B cell (primary cell): ENCODE measurements around the gene ARHGDIB. TPM values are rescaled to one million over a fixed set of nuclear protein-coding genes. Genes with fewer than 3 reads are reported as not detected.

Source experiments
- ATAC-seq: fragments of 200-7000 bp; cut with Tn5 transposase; one replicate; pipeline ENCODE4 v1.10.0; 2021; ENCODE audit warnings: low read depth, mild to moderate bottlenecking, moderate number of reproducible peaks, moderate library complexity
- CTCF ChIA-PET: fragments of 350-600 bp; sonication (Branson Sonifier 250); formaldehyde crosslinking; loops from one replicate; lab custom pipeline; 2021; ENCODE audit warnings: antibody characterized with exemption, inconsistent platforms; lab: Charles Lee
- POLR2A ChIA-PET: fragments of 350-600 bp; sonication (Branson Sonifier 250); formaldehyde crosslinking; loops from one replicate; lab custom pipeline; 2021; ENCODE audit warnings: antibody characterized with exemption; lab: Charles Lee
- DNase-seq: peaks from one replicate; pipeline ENCODE4 v3.0.0; 2013
- H2AFZ ChIP-seq: 2 replicates; pipeline ENCODE4 v1.6.1; 2012; ENCODE audit warnings: mild to moderate bottlenecking, low read depth, low read length; ENCODE audit not compliant: insufficient read depth, poor library complexity, severe bottlenecking
- H3K27ac ChIP-seq, 2 donors: 1 replicate in 1 of 2; 2 replicates in 1 of 2; pipeline ENCODE4 v1.5.1; 2012 to 2013; ENCODE audit warnings: low read length in 2 of 2, mild to moderate bottlenecking in 2 of 2, moderate library complexity in 1 of 2
- H3K27me3 ChIP-seq, 4 experiments: fragments of 200-600 bp in 1 of 4; sonication (generic) in 1 of 4; replicated peaks in 1 of 4; 1 replicate in 2 of 4; 2 replicates in 2 of 4; pipeline versions ENCODE4 v1.6.1 to v1.7.0; 2013 to 2016; ENCODE audit warnings: low read length in 3 of 4, mild to moderate bottlenecking in 2 of 4, mixed read lengths in 1 of 4, moderate library complexity in 1 of 4; ENCODE audit not compliant: insufficient read depth in 4 of 4, control insufficient read depth in 3 of 4; ENCODE audit errors: control extremely low read depth in 1 of 4
- H3K36me3 ChIP-seq, 2 experiments: replicated peaks in 1 of 2; 1 replicate in 1 of 2; 2 replicates in 1 of 2; pipeline versions ENCODE4 v1.6.1 to v1.7.1; 2013; ENCODE audit warnings: low read length in 1 of 2; ENCODE audit not compliant: insufficient read depth in 2 of 2, control insufficient read depth in 1 of 2; ENCODE audit errors: control extremely low read depth in 1 of 2, extremely low read depth in 1 of 2
- H3K4me1 ChIP-seq, 2 donors: fragments of 200-600 bp in 1 of 2; sonication (generic) in 1 of 2; 1 replicate in 1 of 2; 2 replicates in 1 of 2; pipeline versions ENCODE4 v1.5.1 to v1.6.1; 2013 to 2017; ENCODE audit warnings: low read length in 2 of 2; ENCODE audit not compliant: control insufficient read depth in 2 of 2, insufficient read depth in 2 of 2
- H3K4me2 ChIP-seq: replicated peaks from 2 replicates; pipeline ENCODE3; 2012; ENCODE audit warnings: mild to moderate bottlenecking, low read depth, low read length; ENCODE audit not compliant: poor library complexity, severe bottlenecking
- H3K4me3 ChIP-seq, 5 experiments: fragments of 200-600 bp in 1 of 5; sonication (generic) in 1 of 5; 1 replicate in 3 of 5; 2 replicates in 2 of 5; pipeline versions ENCODE4 v1.5.1 to v1.7.0; 2011 to 2016; ENCODE audit warnings: low read length in 4 of 5, mild to moderate bottlenecking in 4 of 5, low read depth in 2 of 5, control low read depth in 1 of 5, moderate library complexity in 1 of 5; ENCODE audit not compliant: insufficient read depth in 1 of 5; ENCODE audit errors: control extremely low read depth in 1 of 5, extremely low read depth in 1 of 5
- H3K79me2 ChIP-seq: fragments of 200-600 bp; sonication (generic); one replicate; pipeline ENCODE4 v1.6.0; 2016; ENCODE audit warnings: low read length; ENCODE audit not compliant: control insufficient read depth, insufficient read depth
- H3K9ac ChIP-seq: fragments of 200-600 bp; sonication (generic); 2 replicates; pipeline ENCODE4 v1.6.1; 2017; ENCODE audit warnings: mild to moderate bottlenecking, low read length, moderate library complexity
- H3K9me3 ChIP-seq, 3 donors: one replicate each; pipeline versions ENCODE4 v1.6.1 to v1.7.1; 2013; ENCODE audit warnings: low read length in 2 of 3; ENCODE audit not compliant: control insufficient read depth in 2 of 3, insufficient read depth in 1 of 3; ENCODE audit errors: control extremely low read depth in 1 of 3
- H4K20me1 ChIP-seq: 2 replicates; pipeline ENCODE4 v1.6.0; 2012; ENCODE audit warnings: mild to moderate bottlenecking, low read length; ENCODE audit not compliant: insufficient read depth, control insufficient read depth, poor library complexity, severe bottlenecking
- H3K27ac Mint-ChIP-seq: one replicate; pipeline ENCODE4 v1.8.0; 2021; ENCODE audit warnings: mixed read lengths
- H3K27me3 Mint-ChIP-seq: one replicate; pipeline ENCODE4 v1.8.0; 2021; ENCODE audit warnings: mixed read lengths
- H3K4me1 Mint-ChIP-seq: one replicate; pipeline ENCODE4 v1.8.0; 2021; ENCODE audit warnings: mixed read lengths
- H3K4me3 Mint-ChIP-seq: one replicate; pipeline ENCODE4 v1.8.0; 2021; ENCODE audit warnings: mixed read lengths
- H3K9me3 Mint-ChIP-seq: one replicate; pipeline ENCODE4 v1.8.0; 2022; ENCODE audit warnings: mixed read lengths; ENCODE audit not compliant: insufficient read depth
- CTCF ChIP-seq: fragments of 200-600 bp; IDR thresholded peaks from one replicate; pipeline ENCODE4 v1.8.0; 2022; ENCODE audit warnings: antibody characterized with exemption, mild to moderate bottlenecking
- EZH2 ChIP-seq: IDR thresholded peaks from 2 replicates; pipeline ENCODE4 v1.6.1; 2012; ENCODE audit warnings: borderline replicate concordance, low read depth, mild to moderate bottlenecking, moderate library complexity, low read length; ENCODE audit not compliant: insufficient read depth, poor library complexity, severe bottlenecking
- WGBS: methylation state at CpG from one replicate; pipeline ENCODE4 v1.1.5; 2013; ENCODE audit warnings: missing lambda C conversion rate; ENCODE audit not compliant: insufficient coverage; 5-methylcytosine and 5-hydroxymethylcytosine counted together
- intact Hi-C: fragments of 100-400 bp; cut with micrococcal nuclease; formaldehyde crosslinking; loops from one replicate; pipeline ENCODE4 v1.10.0; 2022
- polyA plus RNA-seq: library from polyadenylated mRNA; depleted of rRNA; stranded (reverse); fragments of >200 nt; gene quantifications from 2 replicates; pipeline ENCODE4 v1.2.3, GENCODE V29; 2012
- total RNA-seq, 2 donors: library from RNA; stranded (reverse); fragments of 120-200 nt in 1 of 2; gene quantifications; 1 replicate in 1 of 2; 2 replicates in 1 of 2; pipeline versions ENCODE4 v1.2.3 to v1.2.4, GENCODE V29; 2013 to 2022

Gene ARHGDIB
- total and polyA plus RNA-seq, 2 donors (not counting 1 experiment from before 2014, with no cell fraction given): 514 to 826 TPM

DNA sequence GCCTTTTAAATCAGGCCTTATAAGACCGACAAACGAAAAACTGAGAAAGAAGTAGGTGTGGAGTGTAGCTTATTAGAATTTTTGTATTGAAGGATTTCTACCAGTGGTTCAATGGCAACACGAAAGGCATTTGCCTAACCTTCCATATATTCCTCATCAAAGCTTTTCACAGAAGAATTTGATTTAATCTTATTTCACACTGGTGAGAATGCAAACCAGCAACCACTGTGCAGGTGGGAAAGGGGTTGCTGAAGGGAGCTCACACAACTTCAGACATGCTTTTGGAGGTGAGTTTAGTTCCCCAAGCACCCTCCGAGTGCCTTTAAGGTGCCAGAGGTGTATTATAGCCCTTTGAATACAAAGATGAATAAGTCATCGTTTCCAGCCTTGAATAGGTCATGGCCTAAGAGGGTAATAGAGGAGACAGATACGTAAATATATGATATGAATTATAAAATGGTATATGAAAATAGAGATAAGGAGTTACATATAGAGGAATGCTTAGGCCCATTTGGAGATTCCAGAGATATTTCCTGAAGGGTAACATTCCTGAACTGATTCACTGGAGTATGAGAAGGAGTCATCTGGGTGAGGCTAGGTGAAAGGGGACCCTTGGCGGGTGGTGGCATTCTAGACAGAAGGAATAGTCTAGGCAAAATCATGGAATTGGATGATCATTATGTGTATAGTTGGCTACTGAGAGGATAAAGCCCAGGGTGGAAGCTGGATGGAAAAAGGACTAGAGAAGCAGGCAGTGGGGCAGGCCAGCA, 29.4 kb downstream of the ARHGDIB start:
- H3K27me3 ChIP-seq: no peaks in the 10 kb centered on the region
- H3K4me3 ChIP-seq: no peak overlapping the region
- H3K36me3 ChIP-seq: peaks cover 19 to 44% of the 10 kb centered on the region in 2 experiments
- Mint-ChIP-seq H3K4me1 (peaks cover 4% of the 10 kb centered on the region), H3K9me3 (no peaks in the 10 kb centered on the region), H3K4me3 (no peak overlapping the region), H3K27ac (no peak overlapping the region), H3K27me3 (no peaks in the 10 kb centered on the region)
- H3K4me2 ChIP-seq: no peak overlapping the region
- no peak for DNase-seq
- TF ChIP-seq CTCF: no peak
- no peak for TF ChIP-seq EZH2
- CTCF ChIA-PET: interaction anchor here (0.9 to 2.0 kb wide), 4 partner anchors 16 to 83 kb away, joined by 4 to 7 read pairs (median 6); no protein-coding TSS in a partner anchor
- peaks cover 9% of the 10 kb centered on the region for H3K79me2 ChIP-seq
- no peaks in the 10 kb centered on the region for H4K20me1 ChIP-seq
- H3K9ac ChIP-seq: no peak overlapping the region
- H3K27ac ChIP-seq: no peak overlapping the region
- no peak overlapping the region for H2AFZ ChIP-seq
- intact Hi-C loops: no loop called here
- no peaks in the 10 kb centered on the region for H3K9me3 ChIP-seq
- no peak for ATAC-seq
- WGBS: 97% methylated on average over 4 of the region's 7 CpGs
- no peaks in the 10 kb centered on the region for H3K4me1 ChIP-seq
- POLR2A ChIA-PET: interaction anchor here (0.6 to 0.7 kb wide), 2 partner anchors 31 to 52 kb away, joined by 3 read pairs; no protein-coding TSS in a partner anchor

- ATAC-seq (no peak), DNase-seq (no peak)
- Histone ChIP-seq H3K27ac (no peak overlapping the region), H3K27me3 (no peaks in the 10 kb centered on the region), H3K9me3 (no peaks in the 10 kb centered on the region), H3K36me3 (peaks cover 19 to 40% of the 10 kb centered on the region in 2 experiments), H3K4me2 (no peak overlapping the region), H4K20me1 (no peaks in the 10 kb centered on the region), H3K9ac (no peak overlapping the region), H3K4me1 (no peaks in the 10 kb centered on the region), H3K79me2 (peaks cover 9% of the 10 kb centered on the region), H3K4me3 (no peak overlapping the region), H2AFZ (no peak overlapping the region)
- CTCF ChIA-PET: interaction anchor here (0.9 to 2.0 kb wide), 5 partner anchors 17 to 85 kb away, joined by 4 to 7 read pairs (median 6); no protein-coding TSS in a partner anchor
- no peak overlapping the region for H3K27ac Mint-ChIP-seq
- H3K9me3 Mint-ChIP-seq: no peaks in the 10 kb centered on the region
- no peak overlapping the region for H3K4me3 Mint-ChIP-seq
- no peak for TF ChIP-seq EZH2
- TF ChIP-seq CTCF: no peak
- peaks cover 4% of the 10 kb centered on the region for H3K4me1 Mint-ChIP-seq
- intact Hi-C loops: no loop called here
- H3K27me3 Mint-ChIP-seq: no peaks in the 10 kb centered on the region
- POLR2A ChIA-PET: interaction anchor here (0.7 kb wide), 1 partner anchor 31 kb away, joined by 3 read pairs; no protein-coding TSS in a partner anchor
- 100% methylated on average over 2 of the region's 4 CpGs for WGBS
Observed at GRCh38 chr12:14931359-14931758, 30.0 kb downstream of the ARHGDIB start.
